Choroid plexus epithelial cell (primary cell): ENCODE data around the gene PSMG4.

Experiments used
- DNase-seq: peaks from one replicate; pipeline ENCODE4 v3.0.0-alpha.2; 2010; ENCODE audit warnings: low read depth
- H3K4me3 ChIP-seq: 2 replicates; pipeline ENCODE4 v1.5.1; 2011; ENCODE audit warnings: low read depth, mild to moderate bottlenecking, control low read depth, low read length, moderate library complexity
- TF ChIP-seq, protein P1 (sequence below): conservative IDR thresholded peaks from 2 replicates; pipeline ENCODE4 v1.5.1; 2011; ENCODE audit warnings: low read depth, mild to moderate bottlenecking, control low read depth, inconsistent platforms, low read length, moderate library complexity

The PSMG4 gene

DNA sequence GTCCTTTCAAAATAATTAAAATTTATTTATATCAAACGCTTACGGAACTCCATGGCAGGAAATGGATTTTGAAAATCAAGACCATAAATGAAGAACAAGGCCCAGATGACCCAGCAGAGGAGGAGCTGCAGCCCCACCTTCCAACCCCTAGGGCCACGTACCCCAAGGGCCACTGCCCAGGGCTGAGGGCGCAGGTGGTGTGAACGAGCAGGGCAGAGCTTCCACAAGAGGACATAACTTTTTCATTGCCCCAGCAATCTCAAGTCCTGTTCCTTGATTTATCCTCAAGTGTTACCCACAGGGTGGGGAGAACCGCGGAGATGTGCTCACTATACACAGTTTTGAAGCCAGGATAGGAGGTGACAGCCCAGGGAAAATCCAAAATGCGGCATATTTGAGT is 42.8 kb downstream of the PSMG4 start:
- TF ChIP-seq, protein P1, sequence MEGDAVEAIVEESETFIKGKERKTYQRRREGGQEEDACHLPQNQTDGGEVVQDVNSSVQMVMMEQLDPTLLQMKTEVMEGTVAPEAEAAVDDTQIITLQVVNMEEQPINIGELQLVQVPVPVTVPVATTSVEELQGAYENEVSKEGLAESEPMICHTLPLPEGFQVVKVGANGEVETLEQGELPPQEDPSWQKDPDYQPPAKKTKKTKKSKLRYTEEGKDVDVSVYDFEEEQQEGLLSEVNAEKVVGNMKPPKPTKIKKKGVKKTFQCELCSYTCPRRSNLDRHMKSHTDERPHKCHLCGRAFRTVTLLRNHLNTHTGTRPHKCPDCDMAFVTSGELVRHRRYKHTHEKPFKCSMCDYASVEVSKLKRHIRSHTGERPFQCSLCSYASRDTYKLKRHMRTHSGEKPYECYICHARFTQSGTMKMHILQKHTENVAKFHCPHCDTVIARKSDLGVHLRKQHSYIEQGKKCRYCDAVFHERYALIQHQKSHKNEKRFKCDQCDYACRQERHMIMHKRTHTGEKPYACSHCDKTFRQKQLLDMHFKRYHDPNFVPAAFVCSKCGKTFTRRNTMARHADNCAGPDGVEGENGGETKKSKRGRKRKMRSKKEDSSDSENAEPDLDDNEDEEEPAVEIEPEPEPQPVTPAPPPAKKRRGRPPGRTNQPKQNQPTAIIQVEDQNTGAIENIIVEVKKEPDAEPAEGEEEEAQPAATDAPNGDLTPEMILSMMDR, result no peak
- H3K4me3 ChIP-seq, result no peak overlapping the region

DNA sequence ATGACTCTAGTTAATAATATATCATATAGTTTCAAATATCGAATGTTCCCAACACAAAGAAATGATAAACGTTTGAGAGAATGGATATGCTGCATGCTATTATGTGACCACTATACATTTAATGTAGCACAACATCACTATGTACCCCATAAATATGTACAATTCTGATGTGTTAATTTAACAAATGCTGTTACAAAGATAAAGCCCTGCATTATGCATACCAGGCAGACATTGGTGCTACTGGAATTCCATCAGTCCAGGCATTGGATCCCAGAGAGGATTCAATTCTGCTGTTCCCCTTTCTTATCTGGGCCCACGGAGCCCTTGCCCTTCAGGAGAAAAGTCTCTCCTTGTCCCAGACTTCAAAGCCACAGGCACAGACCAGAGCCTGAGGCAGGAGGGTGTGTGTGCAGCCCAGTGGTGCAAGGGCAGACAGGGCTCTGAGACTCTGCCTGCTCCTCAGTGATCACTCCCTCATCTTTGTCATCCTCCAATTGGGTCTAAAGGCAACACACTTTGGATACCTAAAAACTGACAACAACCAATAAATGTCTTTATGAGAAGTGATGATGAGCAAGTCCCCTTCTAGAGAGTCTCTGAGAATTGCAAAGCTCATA is 45.2 kb downstream of the PSMG4 start:
- no peak overlapping the region for H3K4me3 ChIP-seq
- TF ChIP-seq, protein P1, result no peak
- DNase-seq, result no peak

More for the DNA sequence above, 42.8 kb downstream of the PSMG4 start:
- no peak for DNase-seq

DNA sequence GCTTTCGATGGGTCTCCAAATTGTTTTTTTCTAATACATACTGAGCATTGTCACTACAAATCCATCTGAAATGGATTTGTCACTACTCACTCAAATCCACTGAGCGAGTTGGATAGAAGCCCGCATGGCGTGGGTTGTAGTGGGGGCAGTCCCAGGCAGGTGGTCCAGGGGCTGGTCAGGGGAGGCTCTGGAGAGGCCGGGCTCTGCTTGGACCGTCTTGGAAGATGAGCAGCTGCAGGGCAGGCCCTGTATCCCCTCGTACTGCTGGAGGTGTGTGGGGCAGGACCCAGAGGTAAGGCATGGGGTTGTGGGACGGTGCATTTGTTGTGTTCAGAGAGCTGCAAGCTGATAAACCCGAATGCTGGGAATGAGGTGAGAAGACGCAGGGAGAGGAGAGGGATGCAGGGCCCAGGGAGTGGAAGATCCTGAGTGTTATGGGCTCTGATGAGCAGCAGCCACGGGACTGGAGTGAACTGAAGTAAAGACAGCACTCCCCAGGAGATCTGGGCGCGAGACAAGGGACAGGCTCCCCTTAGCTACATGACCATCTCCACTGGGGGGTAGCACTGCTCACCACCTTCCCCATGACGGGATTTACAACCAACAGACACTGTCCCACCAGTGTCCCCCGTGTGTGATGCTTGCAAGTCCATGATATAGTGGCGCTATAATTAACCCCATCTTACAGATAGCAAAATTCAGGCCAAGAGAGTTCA is 45.9 kb downstream of the PSMG4 start:
- no peak overlapping the region for H3K4me3 ChIP-seq
- DNase-seq, result no peak

DNA sequence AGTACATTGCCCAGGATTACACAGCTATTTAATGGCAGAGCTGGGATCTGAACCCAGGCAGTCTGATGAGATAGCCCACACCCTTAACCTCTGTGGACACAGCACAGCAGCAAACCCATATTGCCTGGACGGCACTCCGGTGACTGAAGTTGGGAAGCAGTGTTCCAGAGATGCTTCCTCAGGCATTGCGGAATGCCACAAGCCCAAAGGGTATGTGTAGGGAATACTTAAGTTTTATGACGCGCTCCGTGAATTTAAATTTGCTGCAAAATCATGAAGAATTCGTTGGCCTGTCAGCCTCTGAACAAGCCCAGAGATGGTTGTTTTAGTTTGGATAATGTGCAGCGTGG is 46.4 kb downstream of the PSMG4 start:
- H3K4me3 ChIP-seq, result no peak overlapping the region
- no peak for DNase-seq
- TF ChIP-seq, protein P1, result no peak

More for the DNA sequence above, 45.9 kb downstream of the PSMG4 start:
- TF ChIP-seq, protein P1, result no peak

DNA sequence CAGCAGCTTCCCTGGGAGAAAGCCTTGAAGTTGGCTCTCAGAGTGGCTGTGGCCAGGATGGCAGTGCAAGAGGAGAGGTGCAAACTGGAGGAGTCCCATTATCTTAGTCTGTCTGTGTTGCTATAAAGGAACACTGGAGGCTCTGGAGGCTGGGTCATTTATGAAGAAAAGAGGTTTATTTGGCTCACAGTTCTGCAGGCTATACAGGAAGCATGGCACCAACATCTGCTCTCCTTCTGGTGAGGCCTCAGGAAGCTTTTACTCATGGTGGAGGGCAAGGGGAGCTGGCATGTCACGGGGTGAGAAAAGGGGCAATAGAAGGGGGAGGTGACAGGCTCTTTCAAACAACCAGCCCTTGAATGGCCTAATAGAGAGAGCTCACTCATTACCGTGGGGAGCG is 47.1 kb downstream of the PSMG4 start:
- H3K4me3 ChIP-seq, result no peak overlapping the region
- no peak for DNase-seq
- TF ChIP-seq, protein P1, result no peak

DNA sequence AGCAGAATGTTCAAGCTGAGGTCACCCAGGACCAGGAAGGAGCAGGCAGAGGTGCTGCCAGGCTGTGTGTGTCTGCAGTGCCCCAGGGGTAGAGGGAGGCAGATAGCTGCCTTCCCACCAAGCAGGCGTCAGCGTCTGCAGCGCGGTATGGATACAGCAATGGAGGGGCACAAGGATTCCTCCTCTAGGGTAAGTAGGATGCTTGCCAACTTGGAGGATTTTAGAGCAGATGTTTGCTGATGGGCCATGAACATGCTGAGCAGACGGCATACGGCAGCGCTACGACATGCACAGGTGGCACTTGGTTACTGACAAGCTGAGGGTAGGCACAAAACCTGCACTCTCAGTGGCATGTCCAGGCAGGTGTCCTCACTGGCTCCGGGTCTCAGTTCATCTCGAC is 48.1 kb downstream of the PSMG4 start:
- TF ChIP-seq, protein P1, result no peak
- no peak overlapping the region for H3K4me3 ChIP-seq
- no peak for DNase-seq

DNA sequence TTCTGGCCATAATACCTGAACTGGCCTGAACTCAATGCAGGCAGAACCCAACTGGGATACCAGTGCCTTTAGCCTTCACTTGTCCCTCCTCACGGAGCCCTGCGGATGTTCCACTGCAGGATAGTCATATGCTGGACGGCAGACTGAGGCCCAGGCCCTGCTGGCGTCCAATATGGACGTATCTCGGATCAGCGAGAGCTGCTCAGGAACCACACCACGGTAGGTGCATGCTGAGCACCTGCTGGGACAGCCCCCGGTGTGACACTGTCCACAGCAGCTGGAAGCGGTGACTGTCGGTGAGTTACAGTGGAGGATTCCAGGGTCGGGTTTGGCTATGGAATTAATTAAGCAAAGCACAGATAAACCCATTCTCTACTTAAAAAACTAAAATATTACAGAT is 48.7 kb downstream of the PSMG4 start:
- TF ChIP-seq, protein P1, result no peak
- DNase-seq, result no peak

More for the DNA sequence above, 48.7 kb downstream of the PSMG4 start:
- no peak overlapping the region for H3K4me3 ChIP-seq
